Left cardiac atrium (tissue), 4 donors: Measurements from ENCODE around the gene AGPAT4. TPM values are rescaled to one million over a fixed set of nuclear protein-coding genes. Genes with fewer than 3 reads are reported as not detected.

ENCODE experiments used
- ATAC-seq, 2 donors: fragments of 200-7000 bp; cut with Tn5 transposase; one replicate each; pipeline ENCODE4 v1.9.1; 2020; ENCODE audit warnings: mild to moderate bottlenecking in 2 of 2, moderate library complexity in 2 of 2
- DNase-seq: peaks from one replicate; pipeline ENCODE4 v3.0.0-alpha.2; 2020
- intact Hi-C, 2 donors: fragments of 100-400 bp; cut with DNase I; formaldehyde crosslinking; loops; one replicate each; pipeline versions ENCODE4 v1.14.1 to v1.15.1; 2022 to 2023
- total RNA-seq, 2 donors: library from RNA; stranded (reverse); fragmentation: NEBNext Ultra II Directional; extraction: Animal tissue kit (Norgen Biotek cat#: 25700); gene quantifications; one replicate each; pipeline ENCODE4 v1.2.1, GENCODE V29; 2021
- donor health status: DM: no; HTN: yes; CAD: no.
- donor health status: DM: no; HTN: yes; CAD: no; lungs with severe emphysema.
- donor health status: DM: yes; HTN: yes; CAD: no.
- donor health status: Dilated cardiomyopathy.

AGPAT4 gene
- total RNA-seq, 2 donors from 2014 or later = 2.9 to 4.6 TPM

DNA sequence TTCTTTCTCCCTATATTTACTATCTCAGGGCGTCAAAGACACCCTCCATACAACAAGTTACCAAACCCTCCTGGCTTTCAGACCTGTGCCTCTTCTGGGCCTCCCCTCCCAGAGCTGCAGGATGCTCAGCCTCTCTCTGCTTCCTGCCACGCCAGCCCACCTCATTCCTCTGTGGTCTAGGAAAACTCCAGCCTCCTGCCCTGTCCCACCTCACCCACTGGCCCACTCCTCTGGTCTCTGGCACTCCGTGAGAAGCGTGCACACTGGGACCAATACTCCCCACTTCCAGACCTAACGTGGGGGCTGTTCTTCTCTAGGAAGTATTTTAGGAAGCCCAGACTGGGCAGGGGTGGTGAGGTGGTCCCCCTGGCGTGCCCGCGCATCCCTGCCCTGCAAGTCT is 9.7 kb downstream of the AGPAT4 start:
- DNase-seq = no peak
- no peak for ATAC-seq
- intact Hi-C loops = no loop called here

DNA sequence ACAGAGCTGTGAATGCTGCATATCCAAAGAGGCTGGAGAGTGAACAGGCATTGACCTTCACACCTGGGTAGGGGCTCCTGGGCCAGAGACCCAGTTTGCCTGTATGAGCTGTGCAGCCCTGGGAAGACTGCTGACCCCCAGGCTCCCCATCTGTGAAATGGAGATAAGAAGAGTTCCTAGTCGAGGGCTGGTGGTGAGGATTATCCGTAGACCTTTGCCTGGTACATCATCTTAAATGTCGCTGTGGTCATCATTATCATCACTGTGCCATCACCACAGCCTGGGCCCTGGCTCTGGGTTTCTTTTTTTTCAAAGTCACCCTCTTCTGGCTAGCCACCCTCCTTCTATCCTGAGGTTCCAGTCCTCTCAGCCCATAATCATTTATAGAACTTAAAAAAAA is 12.0 kb downstream of the AGPAT4 start:
- ATAC-seq = no peak
- intact Hi-C loops = no loop called here
- no peak for DNase-seq

DNA sequence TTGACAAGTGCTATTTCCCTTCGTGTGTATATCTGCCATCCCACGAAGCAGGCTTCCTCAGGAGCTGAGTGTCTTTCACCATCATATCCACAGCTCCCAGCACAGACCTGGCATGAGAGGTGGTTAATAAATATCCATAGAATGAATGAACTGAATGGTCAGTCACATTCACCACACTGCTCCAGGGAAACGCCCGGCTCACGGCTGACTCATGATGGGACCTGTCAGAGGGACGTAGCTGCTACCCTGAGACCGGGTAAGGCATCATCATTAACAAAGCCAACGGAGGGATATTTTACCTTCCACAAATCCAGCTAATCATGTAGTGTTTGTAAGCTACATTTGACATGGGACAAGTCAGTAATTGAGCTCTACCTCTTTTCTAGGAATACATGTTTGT is 12.5 kb downstream of the AGPAT4 start:
- intact Hi-C loops = no loop called here
- ATAC-seq (no peak), DNase-seq (no peak)

DNA sequence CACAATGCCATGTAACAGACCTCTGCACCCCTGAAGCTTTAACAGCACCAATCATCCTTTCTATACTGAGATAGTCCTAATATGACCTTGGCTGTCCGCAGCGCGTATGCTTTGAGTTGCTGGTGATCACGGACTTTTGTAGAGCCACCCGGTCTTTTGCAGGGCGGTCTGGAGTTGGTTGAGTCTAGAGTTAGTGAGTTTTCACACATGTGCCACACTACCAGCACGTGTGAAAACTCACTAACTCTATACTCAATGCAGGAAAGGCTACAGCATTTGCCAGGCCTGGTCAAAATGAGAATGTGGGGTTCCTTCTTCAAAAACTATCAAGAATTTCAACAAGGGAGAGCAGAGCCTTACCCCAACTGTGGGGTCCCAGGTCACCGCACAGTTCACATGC is 14.6 kb downstream of the AGPAT4 start:
- no peak for DNase-seq
- intact Hi-C loops = no loop called here
- no peak for ATAC-seq

DNA sequence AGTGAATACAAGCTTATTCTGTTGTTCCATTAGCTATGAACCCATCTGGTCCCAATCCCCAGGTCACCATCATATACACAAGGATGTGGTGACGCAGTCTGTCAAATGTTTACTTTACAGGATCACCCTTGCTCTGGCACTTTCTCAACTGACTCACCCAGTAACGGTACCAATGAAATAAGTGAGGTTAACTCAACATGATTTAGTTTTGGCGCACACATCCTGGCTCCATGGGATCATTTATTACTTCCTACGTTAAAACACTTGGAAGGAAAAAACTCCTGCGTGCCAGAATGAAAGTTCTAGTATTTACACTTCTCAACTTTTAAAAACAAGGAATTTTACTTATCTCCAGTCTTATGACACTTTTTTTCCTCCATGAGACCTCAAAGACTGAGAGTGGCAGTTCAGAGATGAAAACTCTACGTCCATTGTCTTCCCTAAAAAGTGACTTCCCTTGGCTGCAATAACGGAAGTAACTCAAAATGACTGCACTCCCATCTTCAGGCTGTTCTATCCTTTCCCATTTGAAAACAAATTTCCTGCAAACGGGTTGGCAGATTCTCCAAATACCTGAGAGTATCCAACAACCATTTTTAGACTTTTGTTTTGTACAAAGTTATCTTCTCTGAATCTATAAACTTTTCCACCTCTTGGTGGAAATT is 15.9 kb downstream of the AGPAT4 start:
- intact Hi-C loops = no loop called here
- peak in 1 of 2 donors; percentile 76 for ATAC-seq
- peak; percentile 35 for DNase-seq

DNA sequence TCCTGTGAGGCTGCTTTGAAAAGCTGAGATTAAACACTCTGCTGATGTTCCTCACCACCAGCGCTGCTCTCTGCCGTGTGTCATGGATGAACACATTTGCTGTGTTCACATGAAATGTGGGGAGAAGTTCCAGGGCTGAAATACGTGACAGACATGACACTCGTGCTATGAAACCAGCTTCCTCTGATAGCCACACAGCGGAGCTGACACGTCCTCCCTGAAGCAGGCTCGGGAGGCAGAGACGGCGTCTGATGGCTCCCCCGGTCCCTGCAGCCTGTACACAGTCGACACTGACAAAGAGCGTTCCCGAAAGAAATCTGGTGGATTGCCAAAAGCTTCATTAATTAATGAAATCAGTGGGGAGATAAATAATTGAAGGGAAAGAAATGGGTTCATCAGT is 17.5 kb downstream of the AGPAT4 start:
- no peak for ATAC-seq
- intact Hi-C loops = no loop called here
- DNase-seq = no peak

DNA sequence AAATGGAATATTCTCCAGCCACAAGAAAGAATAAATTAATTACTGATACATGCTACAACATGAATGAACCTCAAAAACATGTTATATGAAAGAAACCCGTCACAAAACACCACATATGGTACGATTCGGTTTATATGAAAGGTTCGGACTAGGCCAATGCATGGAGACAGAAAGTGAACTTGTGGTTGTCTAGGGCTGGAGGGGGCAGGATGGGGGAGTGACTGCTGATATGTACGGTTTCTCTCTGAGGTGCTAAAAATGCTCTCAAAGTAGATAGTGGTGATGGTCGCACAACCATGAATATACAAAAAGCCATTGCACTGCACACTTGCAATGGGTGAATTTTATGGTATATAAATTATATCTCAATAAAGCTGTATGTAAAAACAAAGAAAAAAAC is 18.3 kb downstream of the AGPAT4 start:
- no peak for ATAC-seq
- no peak for DNase-seq
- intact Hi-C loops = no loop called here

DNA sequence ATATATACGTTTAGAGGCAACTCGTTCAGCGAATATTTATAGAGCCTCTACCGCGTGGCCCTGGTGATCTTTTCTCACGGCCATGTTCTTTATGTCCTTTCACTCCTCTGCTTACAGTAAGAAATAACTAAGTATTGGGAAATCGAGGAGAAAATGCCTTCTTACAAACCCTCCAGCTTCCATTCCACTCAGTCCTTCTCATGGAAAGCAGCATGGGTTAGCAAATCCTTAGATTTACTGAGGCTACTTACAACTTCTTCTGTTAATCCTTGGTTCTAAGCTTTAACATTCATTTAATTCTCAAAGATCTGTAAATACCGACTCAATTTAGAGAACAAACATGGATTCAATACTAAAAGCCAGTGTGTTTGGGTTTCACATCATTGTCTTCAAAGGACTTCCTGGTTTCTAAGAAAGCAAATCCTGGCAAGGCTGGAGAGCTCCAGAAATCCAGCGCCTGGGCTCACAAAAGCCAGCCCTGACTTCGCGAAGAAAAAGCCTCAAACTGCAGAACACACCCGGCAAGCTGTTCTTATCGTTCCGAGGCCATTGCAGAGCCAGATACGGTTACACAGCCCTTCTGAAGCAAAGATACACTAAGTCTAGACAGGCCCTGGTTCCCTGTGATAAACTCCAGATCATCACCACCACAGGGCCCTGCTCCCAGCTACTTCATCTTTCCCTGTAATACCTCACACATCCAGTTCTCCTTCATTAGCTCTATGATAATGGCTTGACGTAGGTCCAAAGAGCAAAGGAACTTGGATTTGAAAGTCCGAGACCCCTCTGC is 19.2 kb downstream of the AGPAT4 start:
- DNase-seq (no peak), ATAC-seq (peak; percentile 23 to 66)
- intact Hi-C loops = no loop called here

DNA sequence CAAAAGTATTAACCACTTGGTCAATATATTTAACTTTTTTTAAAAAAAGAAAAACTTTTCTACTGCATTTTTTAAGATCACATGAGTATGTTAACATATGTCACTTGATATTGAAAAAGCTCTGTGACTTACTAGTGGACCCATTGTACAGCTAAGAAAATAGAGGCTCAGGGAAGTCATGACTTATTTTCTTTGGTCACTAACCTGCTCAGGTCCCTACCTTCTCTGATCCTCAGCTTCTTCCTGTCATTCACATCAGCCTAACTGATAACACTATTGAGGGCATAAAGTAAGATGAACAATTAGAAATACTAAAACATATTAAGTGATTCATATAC is 19.8 kb downstream of the AGPAT4 start:
- ATAC-seq = no peak
- intact Hi-C loops = no loop called here
- DNase-seq = no peak

DNA sequence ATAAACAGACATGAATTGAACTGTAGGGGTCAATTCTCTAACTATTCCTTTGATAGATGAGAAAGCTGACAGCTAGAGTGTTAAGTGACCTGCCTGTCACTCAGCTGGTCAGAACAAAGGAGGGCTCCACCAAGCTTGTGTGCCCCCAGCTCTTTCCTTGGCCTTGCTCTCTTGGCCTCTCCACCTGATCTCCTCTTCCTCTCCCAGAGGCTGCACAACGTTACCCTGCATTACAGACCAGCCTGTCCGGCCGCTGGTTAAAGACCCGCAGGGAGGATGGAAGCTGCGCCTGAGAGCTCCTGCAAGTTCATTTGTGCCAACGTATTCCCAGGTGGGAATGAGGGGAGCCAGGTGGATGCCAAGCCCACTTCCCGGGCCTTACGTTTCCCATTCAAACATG is 22.5 kb downstream of the AGPAT4 start:
- intact Hi-C loops = no loop called here
- ATAC-seq (no peak), DNase-seq (no peak)

DNA sequence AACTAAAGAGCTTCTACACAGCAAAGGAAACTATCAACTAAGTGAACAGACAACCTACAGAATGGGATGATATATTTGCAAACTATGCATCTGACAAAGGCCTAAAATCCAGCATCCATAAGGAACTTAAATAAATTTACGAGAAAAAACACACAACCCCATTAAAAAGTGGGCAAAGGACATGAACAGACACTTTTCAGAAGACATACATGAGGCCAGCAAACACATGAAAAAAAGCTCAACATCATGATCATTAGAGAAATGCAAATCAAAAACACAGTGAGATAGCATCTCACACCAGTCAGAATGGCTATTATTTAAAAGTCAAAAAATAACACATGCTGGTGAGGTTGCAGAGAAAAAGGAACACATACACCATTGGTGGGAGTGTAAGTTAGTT is 24.5 kb downstream of the AGPAT4 start:
- intact Hi-C loops = no loop called here
- DNase-seq (no peak), ATAC-seq (no peak)

DNA sequence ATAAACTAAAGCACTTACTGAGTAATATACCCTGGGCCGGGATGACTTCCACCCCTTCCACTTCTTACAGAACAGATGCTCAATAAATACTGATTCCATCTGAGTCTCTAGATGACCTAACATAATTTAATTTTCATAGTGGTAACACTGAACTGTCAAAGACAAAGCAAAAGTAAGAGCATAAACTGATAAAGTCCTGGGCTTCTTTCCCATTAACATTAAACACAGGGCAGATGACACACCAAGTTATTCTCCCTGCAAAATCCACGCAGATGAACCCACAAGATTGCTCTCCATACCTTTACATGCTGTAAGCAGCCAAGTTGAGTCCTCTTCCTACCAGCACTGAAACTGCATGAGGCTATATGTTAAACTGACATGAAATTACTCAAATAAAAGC is 27.1 kb downstream of the AGPAT4 start:
- no peak for DNase-seq
- no peak for ATAC-seq
- intact Hi-C loops = no loop called here

DNA sequence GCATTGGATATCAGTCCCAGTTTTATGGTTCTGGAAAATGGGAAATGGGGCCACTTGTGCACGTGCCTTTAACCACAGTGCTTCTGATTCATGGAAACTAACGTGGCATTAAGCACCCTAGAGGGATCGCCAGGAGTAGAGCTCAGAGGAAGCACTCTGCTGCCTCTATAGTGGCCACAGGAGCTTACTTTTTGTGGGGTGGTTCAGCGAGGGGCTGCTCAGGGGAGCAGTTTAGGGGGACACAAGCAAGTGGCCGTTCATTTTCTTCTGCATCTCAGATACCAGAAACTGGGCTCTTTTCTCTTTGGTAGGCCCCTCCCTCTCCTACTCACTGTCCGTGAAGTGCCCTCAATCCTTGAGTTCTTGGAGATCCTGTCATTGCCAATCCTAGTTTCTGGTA is 28.5 kb downstream of the AGPAT4 start:
- ATAC-seq = no peak
- no peak for DNase-seq
- intact Hi-C loops = no loop called here

DNA sequence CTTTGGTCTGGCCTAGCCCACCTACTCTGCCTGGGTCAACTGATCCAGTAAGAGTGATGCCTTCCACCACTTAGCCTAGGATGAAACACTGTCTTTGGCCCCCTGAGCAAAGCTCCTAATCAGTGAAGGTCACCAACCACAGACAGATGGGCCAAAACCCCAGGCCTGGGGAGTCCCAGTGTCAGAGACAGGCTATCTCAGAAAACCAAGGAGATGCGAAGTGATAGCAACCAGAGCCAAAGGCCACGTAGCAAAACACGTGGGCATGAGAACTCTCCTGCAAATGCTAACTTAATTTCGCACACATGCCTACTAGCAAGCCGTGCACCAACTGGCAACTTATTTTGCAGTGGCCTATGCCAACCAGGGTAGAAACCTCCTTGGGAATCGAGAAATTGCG is 29.1 kb downstream of the AGPAT4 start:
- intact Hi-C loops = no loop called here
- no peak for ATAC-seq
- no peak for DNase-seq

DNA sequence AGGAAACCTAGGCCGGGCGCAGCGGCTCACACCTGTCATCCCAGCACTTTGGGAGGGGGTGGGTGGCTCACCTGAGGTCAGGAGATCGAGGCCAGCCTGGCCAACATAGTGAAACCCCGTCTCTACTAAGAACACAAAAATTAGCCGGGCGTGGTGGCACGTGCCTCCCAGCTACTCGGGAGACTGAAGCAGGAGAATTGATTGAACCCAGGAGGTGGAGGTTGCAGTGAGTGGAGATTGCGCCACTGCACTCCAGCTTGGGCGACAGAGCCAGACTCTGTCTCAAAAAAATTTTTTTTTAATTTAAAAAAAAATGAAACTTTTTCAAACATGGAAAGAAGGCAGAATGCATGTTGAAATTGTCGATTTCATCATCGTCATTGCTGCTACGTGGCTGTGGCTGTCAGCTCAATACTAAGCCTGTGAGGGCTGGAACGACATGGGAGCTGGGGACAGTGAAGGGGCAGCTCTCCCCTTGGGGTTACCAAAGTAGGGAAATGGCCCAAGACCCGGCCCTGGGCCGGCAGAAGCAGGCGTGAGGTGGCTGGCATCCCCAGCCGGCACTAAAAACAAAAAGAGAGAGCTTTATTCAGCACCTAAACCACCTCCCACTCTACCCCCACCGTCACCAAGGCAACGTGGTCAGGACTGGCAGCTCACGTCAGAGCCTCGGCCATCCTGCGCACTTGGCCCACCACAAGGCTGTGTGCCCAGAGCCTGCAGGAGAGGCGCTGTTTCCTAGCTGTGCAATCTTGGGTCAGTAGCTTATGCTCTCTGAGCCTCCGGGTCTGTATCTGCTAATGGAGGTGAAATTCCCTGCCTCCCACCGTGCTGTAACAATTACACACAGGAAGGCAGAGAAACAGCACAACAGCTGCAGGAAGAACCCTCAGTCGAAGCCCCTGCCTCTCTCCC is 30.8 kb downstream of the AGPAT4 start:
- ATAC-seq (peak in 1 of 2 donors; percentile 78), DNase-seq (peak; percentile 49)
- intact Hi-C loops = no loop called here

DNA sequence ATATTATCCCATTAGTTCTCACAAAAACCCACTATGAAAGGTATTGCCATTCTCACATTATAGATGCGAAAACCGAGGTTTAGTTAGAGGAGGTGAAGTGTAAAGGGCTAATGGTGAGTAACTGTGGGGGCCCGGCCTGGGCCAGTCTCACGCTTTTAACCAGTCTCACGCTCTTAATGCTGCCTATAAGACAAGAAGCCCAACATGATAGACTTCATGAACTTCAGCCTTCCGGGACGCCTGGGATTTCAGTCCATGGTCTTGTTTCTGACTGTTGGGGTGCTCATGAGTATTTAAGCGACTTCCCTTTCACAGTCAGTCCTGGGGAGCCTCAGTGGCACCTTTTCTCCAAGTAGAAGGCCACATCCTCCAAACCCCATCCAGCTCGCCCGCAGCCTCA is 31.7 kb downstream of the AGPAT4 start:
- intact Hi-C loops = no loop called here
- no peak for ATAC-seq
- DNase-seq = no peak

DNA sequence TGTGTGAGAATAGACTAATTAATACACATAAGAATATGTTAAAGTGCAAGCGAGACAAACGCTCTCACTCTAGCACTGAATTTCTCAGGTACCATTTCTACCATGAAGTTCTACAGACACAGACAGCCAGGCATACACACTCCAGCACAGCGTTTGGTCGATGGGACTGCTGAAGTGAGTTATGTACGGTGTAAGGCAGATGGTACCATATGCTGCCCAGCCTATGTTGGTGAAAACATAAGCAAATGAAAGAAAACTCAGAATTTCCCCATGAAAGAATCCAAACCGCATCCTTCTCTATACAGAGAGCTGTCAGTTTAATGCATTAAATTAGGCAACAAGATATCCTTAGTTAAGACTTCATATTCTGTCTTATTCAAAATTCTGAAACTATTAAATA is 34.9 kb downstream of the AGPAT4 start:
- DNase-seq (no peak), ATAC-seq (no peak)

DNA sequence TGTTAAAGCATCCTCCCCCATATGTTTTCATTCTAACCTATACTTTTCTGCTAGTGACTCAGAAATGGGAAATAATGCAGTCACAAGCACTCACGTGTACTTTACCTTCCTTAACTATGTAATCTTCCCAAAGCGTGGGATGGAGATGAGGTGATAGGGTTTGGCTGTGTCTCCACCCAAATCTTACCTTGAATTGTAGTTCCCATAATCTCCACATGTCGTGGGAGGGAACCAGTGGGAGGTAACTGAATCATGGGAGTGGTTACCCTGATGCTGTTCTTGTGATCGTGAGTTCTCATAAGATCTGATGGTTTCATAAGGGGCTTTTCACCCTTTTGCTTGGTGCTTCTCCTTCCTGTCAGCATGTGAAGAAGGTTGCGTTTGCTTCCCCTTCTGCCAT is 35.4 kb downstream of the AGPAT4 start:
- ATAC-seq (no peak), DNase-seq (no peak)
- intact Hi-C loops = no loop called here

More for the DNA sequence above, 34.9 kb downstream of the AGPAT4 start:
- intact Hi-C loops = no loop called here

DNA sequence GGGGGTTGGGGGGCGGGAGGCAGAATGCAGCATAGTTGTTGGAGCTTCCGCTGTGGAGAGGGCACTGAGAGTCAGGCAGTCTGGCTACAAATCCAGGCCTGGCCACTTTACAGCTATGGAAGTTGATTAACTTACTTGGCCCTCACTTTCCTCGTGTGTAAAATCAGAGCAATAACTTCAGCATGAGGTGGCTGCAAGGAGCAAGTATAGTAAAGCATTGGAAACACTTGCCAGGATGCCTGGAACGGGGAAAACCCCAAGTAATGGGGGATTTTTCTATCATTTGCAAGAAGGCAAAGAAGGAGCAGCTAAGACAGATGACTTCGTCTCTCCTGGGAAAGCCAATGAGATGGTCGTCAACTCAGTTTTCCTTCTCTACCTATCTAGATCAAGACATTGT is 35.8 kb downstream of the AGPAT4 start:
- no peak for DNase-seq
- no peak for ATAC-seq
- intact Hi-C loops = no loop called here

DNA sequence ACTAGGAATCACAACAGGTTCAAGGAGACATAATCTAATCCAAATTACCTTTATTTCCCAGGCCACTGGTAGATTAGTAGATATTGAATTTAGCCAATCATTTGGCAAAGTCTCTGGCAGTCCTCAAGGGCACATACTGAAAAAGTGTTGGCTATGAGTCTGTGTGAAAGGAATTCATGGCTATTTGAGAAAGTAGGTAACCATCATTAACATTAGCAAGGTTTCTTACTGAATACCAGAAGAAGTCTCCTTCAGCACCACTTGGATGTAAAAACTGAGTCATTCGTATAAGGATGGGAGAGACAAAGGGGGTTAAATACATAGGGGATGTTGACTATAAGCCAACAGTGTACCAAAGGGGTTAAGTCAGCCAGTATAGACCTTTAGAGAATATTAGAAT is 36.7 kb downstream of the AGPAT4 start:
- ATAC-seq = no peak
- intact Hi-C loops = no loop called here
- DNase-seq = no peak
